Hair follicle dermal papilla cell (primary cell): ENCODE measurements around the gene SOBP. TPM values are rescaled to one million over a fixed set of nuclear protein-coding genes. Genes with fewer than 3 reads are reported as not detected.

ENCODE experiments used
- total RNA-seq: library from RNA; depleted of rRNA; stranded (reverse); fragments of >200 nt; gene quantifications from 2 replicates; pipeline ENCODE4 v1.2.3, GENCODE V29; 2012

SOBP gene
- total RNA-seq = 3.5 and 3.9 TPM in 2 replicates

GRCh38 chr6:107489636-107490565 lies at the start of gene SOBP:
Gene SOBP (plus strand): TSS chr6:107490117. CDS start chr6:107490617, 500 bp downstream.

GRCh38 chr6:107459283-107460082 lies 30.4 kb upstream of the SOBP start, which contains the start of gene PDSS2:
Gene PDSS2 (minus strand): TSS chr6:107459564. CDS start chr6:107459285, 279 bp downstream.

Other genes with a start within 250 kb of the SOBP start
- gene PDSS2, start 30.6 kb upstream of the SOBP start, total RNA-seq = 8.4 and 11.2 TPM in 2 replicates